Astrocyte of the hippocampus (primary cell): Measurements from ENCODE around the gene AATF.

Experiments
- DNase-seq: peaks from one replicate; pipeline ENCODE4 v3.0.0; 2011; ENCODE audit warnings: low read depth, low spot score

AATF gene

DNA sequence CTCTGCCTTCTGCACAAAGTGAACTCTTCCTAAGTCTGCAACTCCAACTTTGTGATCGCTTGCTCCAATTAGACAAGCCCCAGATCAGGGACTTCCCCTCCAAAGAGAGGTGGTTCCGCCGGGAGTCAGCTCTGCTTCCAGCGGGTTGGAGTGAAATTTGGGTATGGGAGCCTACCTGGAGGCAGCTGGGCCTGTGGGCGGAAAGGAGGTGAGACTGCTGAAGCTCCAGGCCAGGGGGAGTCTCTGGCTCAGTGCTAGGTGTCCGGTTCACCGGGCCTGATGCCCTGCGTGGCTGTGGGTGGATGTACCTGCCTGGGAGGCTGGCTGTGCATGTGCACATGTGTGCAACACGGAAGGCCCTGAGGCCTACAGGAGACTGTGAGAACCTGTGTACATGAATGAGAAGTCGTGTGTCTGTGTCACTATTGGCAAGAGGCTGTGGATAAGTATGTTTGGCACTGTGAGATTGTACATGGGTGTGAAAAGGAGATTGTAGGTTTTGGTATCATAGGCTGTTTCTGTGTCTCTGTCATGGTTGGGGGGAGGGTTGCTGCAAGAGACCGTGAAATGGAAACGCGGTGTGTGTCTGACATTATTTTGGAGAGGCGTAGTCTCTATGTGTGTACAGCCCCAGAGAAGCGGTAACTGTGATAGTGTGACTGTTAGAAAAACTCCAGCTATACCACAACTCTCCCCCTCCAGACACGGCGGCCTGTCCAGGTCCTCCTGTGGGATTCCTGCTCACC, 7.3 kb upstream of the AATF start:
- peak; percentile 11 for DNase-seq

GRCh38 chr17:36942019-36942599, 6.6 kb upstream of the AATF start:
- peak; percentile 18 for DNase-seq

DNA sequence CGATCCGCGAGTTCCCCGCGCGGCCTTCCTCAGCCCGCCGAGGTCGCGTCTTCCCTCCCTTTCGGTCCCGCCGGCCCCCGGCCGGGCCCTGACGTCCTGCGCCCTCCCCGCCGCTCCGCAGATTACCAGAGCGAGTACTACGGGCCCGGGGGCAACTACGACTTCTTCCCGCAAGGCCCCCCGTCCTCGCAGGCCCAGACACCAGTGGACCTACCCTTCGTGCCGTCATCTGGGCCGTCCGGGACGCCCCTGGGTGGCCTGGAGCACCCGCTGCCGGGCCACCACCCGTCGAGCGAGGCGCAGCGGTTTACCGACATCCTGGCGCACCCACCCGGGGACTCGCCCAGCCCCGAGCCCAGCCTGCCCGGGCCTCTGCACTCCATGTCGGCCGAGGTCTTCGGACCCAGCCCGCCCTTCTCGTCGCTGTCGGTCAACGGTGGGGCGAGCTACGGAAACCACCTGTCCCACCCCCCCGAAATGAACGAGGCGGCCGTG, 6.1 kb upstream of the AATF start:
- DNase-seq: no peak

GRCh38 chr17:36943250-36944191, 5.2 kb upstream of the AATF start:
- no peak for DNase-seq

DNA sequence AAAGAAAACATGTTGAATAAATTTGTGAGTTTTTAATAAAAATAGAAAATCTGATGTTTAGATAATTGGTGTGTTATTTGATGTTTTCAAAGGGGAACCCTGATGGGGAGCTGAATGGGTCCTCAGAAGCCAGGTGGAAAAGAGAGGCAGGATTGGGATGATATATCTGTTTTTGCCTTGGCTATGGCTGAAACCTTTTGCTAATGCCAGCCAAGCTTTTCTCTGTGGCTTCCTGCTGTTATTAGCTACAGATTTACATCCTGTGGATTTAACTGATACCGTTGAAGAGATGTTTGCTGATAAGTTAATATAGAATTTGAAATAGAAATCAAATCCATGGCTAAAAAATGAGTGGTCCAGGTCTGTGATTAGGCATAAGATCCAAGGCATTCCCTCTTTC, 4.2 kb upstream of the AATF start:
- DNase-seq: no peak

DNA sequence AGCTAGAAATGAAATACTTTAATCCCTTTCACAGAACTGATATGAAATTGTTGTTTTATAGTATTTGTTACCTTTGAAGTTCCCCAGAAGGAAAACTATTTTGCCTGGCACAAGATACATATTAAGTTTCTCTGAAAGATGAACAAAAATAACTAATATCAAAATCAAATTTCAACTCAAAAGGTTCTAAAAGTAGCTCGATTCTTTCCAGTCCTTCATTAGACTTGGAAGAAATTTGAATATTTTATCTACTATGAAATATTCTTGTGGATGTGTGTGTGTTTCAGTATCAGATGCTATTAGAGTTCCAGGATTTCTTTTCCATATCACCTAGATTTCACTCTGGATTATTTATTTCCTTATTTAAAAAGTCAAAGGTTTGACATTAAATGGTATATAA, 3.6 kb upstream of the AATF start:
- DNase-seq: no peak

DNA sequence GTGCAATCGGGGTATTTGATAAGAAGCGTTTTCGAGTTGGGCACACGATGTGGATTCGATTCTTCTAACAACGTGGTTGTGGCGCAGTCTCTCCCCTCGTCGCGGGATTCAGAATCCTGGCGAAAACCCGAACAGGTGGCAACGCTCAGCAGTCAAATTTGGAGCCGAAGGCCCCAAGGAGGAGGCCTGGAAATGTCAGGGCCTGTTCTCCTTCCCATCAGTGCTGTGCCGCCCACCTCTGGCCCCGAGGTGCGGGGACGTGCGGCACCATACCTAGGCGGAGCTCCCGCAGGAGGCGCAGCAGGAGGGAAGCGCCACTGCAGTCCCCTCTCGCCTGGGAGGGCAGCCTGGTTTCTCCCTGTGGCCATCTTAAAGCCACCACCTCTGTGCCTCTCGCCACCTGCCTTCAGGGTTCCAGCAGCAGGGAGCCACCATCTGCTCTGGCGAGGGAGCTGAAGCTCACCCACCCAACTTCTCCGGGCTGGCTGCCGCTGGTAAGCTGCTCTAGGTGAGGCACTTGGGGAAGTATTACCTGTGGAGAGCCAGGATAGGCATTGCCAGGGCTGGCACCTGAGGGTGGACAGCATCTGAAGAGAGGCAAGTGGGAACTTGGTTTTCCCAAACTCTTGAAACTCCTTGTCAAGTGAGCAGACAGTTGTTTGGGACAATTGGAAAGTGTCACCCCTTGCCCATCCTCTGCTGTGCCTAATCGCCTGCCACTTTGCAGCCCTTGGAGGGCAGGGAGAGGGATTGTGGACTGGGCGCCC, 2.6 kb upstream of the AATF start:
- no peak for DNase-seq

DNA sequence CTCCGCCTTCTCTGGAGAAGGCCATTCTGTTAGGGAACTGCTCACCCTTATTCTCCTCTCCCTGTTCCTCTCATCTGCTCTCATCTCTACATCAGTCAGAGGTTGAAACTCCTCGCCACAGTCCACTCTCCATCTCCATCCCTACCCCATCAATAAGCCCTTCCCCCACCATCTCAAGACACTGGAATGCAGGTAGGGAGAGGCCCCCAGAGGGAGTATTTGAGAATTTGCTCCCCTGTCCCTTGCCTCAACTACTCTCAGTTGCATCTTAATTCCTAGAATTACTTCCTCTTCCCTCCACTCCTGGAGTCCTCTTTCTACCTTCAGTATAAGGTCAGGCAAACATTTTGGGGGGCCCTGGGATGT, 2.0 kb upstream of the AATF start:
- no peak for DNase-seq

DNA sequence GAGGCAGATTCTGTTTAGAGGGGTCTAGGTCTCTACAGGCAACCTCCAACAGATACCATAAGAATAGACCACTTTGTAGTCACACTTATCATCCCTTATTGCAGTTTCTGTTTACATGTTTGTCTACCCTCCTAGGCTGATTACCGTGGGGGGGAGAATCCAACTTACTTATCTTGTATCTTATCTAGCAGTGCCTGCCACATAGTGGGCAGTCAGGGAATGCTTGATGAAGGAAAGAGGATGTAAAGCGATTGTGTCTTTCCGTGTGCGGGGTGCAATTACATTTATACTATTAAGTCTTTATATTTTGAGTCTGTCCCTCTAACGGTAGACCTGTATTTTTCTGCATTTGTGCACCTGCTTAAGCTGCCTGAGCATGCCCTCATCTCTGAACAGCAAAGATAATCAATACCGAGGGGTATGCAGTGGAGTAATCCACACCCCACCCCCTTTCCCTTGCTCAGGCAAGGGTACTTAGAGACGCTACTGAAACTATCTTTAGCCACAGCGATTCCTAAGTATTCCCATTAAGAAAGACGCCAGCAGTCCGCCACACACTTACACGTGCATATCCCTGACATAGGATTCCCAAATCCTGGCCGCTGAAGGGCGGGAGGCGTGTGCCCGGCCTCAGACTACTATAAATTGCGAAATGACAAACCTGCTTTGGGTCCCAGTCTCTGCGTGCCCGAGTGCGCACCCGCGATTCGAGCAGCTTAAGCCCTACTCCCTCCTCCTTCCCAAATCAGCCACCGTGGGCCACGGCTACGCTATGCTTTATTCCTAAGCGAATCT, 635 bp upstream of the AATF start:
- no peak for DNase-seq

- no peak for DNase-seq
Observed at GRCh38 chr17:36949461-36949927, 740 bp downstream of the AATF start.

DNA sequence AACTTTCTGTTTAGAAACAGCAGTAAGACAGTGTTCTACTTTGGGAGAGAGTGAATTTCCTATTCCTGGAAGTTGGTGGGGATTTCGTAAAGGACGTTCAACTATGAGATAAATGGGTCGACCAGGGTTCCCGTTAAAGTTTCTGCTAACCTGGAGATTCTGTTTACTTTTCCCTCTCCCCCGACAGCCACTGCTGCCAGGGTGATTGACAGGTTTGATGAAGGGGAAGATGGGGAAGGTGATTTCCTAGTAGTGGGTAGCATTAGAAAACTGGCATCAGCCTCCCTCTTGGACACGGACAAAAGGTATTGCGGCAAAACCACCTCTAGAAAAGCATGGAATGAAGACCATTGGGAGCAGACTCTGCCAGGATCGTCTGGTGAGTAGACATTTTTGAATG, 1.3 kb downstream of the AATF start:
- no peak for DNase-seq

GRCh38 chr17:36951084-36951789, 2.5 kb downstream of the AATF start:
- DNase-seq: no peak

- DNase-seq: no peak
Observed at GRCh38 chr17:36971508-36971907, 22.8 kb downstream of the AATF start.

DNA sequence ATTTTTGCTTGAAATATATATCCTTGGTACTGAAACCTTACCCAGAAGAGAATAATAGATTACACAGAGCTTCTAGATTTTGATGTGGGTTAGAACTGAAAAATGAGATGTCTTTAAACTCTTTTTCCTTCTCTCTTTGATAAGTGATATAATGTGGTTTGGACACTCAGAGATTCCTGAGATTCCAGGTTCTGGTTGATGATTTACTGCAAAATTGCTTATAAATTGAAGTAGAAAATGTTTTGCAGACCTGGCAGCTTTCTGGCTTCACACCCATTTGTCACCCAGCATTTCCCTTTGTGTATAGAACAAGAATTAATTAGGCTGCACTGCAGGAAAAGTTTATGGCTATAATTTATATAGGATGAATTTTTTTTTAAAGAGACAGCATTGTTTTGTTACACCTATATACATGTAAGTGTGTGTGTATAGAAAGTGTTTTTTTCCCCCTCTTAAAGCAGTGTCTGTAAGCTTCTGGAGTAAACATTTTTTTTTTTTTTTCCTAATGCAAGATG, 23.5 kb downstream of the AATF start:
- DNase-seq: peak; percentile 31

DNA sequence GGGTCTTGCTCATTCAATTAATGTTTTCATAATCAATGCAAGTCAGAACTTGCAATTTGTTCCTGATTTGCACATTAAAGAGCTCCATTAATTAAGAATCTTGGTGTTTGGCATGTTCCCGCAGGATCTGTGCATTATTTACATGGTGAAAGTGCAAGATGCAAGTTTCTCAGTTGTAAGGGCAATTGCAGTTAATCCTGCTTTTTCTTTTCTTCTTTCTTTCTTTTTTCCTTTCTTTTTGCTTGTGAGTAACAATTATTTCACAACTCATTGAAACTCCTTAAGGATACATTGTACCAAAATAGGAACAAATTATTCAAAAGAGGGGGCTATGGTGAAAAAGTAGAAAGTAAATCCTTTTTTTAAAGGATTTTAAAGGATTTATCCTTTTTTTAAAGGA, 24.2 kb downstream of the AATF start:
- no peak for DNase-seq

- no peak for DNase-seq
Observed at GRCh38 chr17:36975922-36976515, 27.3 kb downstream of the AATF start.

GRCh38 chr17:36977066-36977465, 28.3 kb downstream of the AATF start:
- DNase-seq: no peak

DNA sequence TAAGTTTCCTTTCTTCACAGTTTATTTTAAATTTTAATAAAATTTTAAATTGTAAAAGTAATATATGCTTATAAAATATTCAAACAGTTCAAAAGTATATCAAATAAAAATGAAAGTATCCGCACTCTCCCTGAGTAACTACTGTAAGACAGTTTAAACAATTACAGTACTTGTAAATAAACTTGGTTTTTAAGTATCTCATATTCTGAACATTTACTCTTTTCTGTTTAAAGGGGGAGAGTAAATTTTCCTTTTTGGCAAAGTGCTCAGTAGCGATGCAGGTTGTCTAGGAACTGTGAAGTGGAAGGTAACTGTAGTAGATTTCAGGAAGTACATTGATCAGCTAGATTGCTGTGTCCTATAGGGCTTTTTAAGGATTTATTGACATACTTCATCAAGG, 28.8 kb downstream of the AATF start:
- no peak for DNase-seq

GRCh38 chr17:36978810-36979564, 30.2 kb downstream of the AATF start:
- DNase-seq: peak; percentile 36
